ENCODE measurements around the gene PCDH10.
"Not testable (repeated sequence)": the region's sequence is repeated elsewhere in the genome, so short reads cannot be mapped to it uniquely, and the experiment has no call there.

Gene PCDH10

DNA sequence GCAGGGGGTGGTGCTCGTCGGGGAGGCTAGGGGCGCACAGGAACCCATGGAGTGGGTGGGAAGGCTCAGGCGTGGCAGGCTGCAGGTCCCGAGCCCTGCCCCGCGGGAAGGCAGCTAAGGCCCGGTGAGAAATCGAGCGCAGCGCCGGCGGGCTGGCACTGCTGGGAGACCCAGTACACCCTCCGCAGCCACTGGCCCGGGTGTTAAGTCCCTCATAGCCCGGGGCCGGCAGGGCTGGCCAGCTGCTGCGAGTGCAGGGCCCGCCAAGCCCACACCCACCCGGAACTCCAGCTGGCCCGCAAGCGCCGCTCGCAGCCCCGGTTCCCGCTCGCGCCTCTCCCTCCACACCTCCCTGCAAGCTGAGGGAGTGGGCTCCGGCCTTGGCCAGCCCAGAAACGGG lies 91.4 kb downstream of the PCDH10 start:
- not testable (repeated sequence) for DNase-seq

Measured in fibroblast of skin of abdomen (primary cell).